Posterior vena cava (tissue), 2 donors: Measurements from ENCODE around the gene GDPD5. TPM values are rescaled to one million over a fixed set of nuclear protein-coding genes. Genes with fewer than 3 reads are reported as not detected.

Experiments used
- DNase-seq: peaks from one replicate; pipeline ENCODE4 v3.0.0-alpha.2; 2020; ENCODE audit warnings: low spot score
- intact Hi-C, 2 donors: fragments of 100-400 bp; cut with DNase I; formaldehyde crosslinking; loops; one replicate each; pipeline versions ENCODE4 v1.14.1 to v1.14.2; 2022 to 2023
- total RNA-seq, 2 donors: library from RNA; stranded (reverse); fragmentation: NEBNext Ultra II Directional; extraction: Animal tissue kit (Norgen Biotek cat#: 25700); gene quantifications; one replicate each; pipeline ENCODE4 v1.2.1, GENCODE V29; 2021
- donor health status: DM: yes; HTN: yes; CAD: no.
- donor health status: DM: yes; HTN: yes; CAD: no.

Gene GDPD5
- total RNA-seq, 2 donors from 2014 or later = 30.1 to 37.5 TPM

DNA sequence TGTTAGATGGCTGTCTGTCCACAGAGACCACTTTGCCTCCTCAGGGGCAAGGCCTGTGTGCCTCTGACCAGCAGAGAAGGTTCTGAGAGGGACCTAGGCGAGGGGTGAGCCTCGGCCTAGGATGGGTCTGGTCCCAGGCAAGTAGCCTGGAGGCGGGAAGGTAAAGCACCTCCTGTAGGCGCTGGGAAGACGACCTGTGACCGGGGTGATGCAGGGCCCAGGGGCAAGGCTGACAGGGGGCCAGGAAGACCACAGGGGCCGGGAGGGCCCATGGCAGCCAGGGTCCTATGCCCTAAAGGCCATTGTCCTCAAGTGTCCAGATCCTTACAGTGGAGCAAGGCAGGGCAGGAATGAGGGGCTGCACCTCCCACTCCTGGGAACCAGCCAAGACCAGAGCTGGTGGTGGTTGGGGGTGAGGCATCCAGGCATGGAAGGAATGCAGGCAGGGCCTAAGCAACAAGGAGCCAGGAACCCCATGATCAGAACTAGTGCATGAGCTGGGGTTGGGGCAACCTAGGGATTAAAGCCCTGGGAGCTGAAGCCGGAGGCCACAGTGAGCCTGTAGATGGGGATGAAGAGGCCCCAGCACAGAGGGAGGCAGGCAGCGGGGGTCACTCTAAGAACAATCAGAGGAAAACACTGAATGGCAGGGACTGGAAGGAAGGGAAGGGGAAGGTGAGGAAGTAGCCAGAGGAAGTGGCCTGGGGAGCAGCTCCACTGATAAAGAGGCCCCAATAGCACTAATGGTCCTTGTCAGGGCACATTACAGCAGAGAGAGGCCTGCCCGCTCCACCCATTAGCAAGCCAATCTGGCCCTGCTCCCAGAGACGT lies 59.8 kb downstream of the GDPD5 start:
- intact Hi-C loops = no loop called here
- no peak for DNase-seq

DNA sequence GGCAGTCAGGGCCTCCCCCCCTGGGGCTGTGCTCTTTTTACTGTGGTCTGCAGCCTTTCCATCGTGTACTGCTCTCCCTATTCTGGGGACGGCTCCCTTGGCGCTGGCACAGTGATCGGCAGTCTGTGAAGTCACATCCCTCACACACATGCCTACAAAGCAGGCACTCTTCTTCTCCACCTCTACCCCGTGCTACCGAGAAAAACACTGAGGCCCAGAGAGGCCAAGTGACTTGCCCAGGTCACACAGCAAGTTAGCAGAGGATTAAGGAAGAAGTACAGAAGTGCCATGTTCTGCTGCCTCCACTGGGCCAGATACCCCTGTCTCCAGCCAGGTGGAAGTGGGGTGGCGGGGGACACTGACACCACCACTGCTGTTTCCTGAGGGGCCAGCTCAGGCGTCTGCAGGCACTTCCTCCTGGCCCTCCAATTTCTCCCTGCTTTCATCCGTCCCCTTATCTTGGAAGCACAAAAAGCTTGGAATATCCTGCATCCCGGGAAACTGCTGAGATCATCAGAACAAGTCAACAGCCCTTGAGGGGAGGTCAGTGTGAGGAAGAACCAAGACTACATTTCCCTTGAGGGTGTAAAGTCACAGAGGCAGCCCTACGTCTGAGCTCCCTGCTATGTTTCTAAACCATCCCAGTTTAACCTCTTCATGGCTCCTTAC lies 62.5 kb downstream of the GDPD5 start:
- intact Hi-C loops = no loop called here
- no peak for DNase-seq

DNA sequence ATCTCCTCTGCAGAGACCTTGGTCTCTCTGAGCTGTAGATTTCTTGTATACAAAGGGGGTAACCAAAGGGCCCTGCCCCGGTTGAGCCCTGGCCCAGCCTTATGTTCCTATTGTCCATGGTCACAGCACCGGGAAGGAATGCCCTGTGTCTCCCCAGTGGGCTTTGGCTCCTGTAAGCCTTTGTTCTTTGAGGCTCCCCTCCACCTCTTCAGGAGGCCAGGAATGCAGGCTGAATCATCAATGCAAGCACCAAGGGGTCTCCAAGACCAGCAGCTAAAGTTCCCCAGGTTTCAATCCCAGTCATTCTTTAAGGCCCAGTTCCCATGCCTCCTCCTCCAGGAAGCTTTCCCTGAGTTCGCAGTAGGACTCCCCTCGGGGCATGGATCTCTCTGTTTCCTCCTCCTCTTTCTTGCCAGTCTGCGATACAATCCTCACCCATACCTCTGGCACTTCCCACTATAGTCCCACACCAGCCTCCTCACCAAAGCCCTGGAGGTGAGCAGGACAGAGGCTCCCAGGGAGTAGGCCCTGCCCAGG lies 63.6 kb downstream of the GDPD5 start:
- DNase-seq = no peak
- intact Hi-C loops = no loop called here

DNA sequence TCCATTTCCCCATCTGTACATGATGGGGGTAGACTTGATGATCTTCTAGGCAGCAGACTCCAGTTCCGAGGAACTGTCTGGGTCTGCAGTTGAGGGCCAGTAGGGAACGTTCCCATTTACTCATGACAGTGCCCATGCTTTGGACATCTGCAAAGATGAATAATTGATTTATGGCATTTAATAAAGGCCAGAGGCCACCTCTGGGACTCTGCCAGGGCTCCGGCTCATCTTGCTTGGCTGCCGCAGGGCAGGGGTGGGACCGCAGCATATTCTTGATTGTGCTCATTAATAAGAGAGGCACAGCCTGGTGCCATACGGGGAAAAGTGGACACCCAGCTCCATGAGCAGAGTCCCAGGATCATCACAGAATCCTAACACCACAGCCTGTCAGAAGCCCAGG lies 64.6 kb downstream of the GDPD5 start:
- intact Hi-C loops = no loop called here
- no peak for DNase-seq

DNA sequence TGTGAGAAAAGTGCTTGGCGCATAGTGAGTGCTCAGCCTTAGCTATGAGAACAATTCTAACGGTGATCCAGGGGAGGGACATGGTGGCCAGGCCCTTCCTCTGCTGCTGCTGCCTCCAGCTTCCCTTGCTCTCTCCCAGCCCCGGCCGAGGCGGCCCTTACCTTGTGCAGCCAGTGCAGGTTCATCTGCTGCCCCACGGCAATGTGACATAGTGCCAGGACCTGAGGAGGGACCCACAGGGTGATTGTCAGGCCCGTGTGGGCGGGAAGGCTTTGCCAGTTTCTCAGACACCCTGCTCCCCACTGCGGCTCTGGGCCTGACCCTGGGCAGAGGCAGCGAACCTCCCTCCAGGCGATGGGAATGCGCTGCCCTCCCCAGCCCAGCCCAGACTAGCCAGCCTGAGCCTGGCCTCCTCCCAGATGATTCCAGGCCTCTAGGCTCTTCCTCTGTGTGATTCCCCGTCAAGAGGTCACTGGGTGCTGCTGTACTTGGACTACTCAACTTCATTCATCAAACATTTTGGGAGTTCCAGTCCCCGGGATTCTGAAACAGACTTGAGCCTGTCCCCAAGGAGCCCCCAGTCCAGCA lies 69.1 kb downstream of the GDPD5 start:
- intact Hi-C loops = no loop called here
- no peak for DNase-seq

DNA sequence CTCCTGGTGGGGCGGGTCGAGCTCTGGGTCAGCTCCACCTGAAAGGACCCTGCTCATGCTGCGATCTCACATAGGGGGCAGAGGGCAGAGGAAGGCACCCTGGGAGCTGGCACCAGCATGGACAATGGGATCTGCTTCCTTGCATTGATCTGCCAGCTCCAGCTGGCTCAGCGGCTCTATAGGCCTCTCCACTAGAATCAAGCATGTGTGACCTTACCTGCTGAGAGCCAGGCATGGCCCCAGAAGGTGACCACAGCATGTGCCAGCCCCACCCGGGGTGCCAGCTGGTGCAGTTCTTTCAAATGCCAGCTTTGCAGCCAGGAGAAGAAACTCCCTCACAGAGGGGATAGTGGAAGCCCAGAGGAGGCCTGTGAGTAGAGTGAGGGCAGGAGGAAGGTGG lies 70.8 kb downstream of the GDPD5 start:
- intact Hi-C loops = no loop called here
- DNase-seq = no peak

DNA sequence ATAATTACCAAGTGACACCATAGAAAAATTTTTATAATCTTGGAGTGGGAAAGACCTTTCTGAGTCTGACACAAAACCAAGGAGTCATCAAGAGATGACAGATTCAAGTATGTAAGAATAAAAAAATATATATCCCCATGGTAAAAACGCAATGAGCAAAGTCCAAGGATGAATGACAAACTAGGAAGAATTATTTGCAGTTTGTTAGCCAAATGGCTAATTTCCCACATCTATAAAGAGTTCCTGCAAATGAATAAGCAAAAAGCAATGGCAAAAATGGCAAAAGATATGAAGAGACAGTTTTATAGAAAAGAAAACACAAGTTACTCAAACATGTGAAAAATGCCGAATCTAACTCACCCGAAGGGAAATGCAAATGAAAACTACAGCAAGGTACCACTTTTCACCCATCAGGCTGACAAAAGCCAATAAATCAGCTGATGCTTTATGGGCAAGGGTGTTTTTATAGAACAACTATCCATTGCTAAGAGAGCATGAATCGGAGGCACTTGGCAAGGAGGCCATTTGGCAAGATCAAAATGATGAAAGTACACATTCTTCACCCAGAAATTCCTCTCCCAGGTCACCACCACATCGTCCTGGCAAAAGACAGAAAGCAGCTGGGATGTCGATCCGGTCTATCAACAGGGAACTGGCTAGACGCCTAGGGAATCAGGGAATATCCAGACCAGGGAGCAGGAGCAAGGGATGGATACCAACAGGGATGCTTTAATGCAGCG lies 71.7 kb downstream of the GDPD5 start:
- DNase-seq = no peak
- intact Hi-C loops = no loop called here

DNA sequence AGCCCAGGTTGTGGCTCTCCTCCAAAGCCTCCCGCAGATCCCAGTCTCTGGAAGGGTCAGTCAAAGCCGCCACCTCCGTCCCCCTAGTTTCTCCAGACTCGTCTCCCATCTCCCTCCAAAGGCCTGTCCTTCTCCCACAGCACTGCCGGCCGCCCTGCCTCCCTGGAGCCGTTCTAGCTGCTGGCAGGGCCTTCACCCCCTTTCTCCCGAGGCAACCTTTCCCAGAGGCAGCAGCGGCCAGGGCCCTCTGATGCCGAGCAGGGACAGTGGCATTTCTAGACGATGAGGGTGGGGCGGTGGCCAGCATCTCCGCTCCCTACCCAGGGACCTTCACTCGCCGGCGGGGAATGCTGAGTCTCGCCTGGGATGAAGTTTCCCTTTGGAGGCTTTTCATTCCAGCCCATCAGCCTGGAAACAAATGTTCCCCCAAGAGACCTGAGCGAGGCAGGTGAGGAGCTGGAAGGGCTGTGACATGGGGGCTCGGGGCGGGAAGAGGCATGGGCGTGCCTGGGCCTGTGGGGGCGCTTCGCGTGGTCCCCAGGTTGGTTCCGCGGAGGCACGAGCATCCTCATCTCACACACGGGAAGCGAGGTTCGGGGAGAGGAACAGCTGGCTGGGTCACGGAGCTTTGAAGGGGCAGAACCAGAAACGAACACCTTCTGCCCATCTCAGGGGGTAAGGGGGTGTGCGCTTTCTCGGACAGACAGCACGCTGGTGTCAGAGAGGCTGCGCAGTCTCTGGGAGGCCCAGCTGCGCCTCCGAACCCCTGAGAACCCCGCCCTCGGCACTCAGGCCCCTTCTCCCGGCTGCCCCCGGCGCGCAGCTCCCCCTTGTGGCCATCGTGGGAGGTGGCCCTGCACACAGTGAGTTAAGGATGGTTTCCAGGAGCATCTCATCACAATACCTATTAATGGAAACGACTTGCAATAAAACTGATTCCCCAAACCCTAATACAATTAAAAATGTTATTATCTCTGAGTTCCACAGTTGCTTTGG lies 74.6 kb downstream of the GDPD5 start:
- DNase-seq = no peak
- intact Hi-C loops = no loop called here

DNA sequence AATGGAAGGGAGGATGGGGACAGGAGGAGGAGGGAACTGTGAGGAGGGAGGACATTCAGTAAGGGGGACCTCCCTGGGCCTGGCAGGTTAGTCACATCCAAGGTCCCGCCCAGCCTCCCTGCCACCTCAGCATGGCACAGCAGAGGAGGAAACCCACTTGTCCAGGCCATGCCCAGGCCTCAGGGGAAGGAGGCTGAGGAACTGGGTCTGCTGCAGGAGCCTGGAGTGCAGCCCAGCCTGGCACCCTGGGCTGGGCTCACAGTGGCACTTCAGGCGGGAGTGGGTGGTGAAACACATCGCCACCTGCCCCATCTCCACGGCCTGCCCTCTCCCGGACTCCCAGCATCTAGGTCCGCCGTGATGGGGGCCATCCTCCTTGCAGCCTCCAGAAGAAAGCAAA lies 75.5 kb downstream of the GDPD5 start:
- intact Hi-C loops = no loop called here
- no peak for DNase-seq

DNA sequence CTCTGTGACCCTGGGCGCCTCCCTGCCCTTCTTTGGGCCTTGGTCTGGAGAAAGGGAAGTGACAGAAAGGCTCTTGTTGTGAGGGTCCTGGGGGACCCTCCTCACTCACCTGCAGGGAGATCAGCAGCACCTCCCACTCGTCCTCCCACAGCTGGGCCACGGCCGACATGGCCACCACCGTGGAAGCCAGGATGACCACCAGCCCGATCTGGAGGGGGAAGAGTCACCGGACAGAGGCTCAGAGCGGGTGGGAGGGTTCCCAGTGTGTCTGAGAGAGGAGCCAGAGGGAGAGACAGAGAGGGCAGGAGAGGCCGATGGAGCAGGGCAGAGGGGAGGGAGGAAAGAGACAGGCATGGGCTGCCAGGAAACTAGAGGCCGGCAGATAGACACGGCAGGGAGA lies 76.0 kb downstream of the GDPD5 start:
- no peak for DNase-seq
- intact Hi-C loops = loop anchor here in 1 of 2 donors (5.0 kb wide), 1 partner anchor 83 kb away; no protein-coding TSS in a partner anchor

DNA sequence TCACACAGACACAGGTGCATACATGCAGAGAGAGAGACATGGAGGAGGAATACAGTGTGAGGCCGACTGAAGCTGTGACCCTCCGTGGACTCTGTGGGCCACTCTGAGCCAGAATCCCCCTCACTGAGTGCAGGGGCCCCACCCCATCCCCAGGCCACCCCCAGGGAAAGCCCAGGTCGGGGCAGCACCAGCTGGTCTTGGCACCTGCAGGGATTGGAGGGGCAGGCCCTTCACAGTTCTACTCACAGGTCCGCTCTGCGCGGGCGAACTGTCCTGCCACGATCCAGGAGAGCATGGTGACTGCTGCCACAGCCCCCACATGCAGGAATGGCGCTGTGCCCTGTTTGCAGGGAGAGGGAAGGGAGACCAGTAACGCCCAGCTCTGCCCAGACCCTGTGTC lies 76.5 kb downstream of the GDPD5 start:
- intact Hi-C loops = loop anchor here in 1 of 2 donors (5.0 kb wide), 1 partner anchor 83 kb away; no protein-coding TSS in a partner anchor

DNA sequence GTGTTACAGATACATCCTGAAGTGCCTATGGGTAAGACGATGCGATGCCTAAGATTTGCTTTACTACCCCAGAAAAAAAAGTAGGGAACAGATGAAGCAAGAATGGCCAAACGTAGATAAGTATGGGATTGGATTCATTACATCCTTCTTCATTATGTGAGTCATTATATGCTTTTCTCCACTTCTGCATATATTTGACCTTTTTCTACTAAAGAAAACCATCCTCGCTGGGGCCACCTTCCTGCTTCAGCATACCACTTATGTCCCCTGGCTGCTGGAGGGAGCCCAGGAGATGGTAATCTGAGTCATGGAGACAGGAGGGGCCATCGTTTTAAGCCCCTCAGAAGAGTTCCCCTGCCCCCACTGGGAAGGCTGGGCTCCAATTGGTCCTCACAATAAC lies 78.3 kb downstream of the GDPD5 start:
- intact Hi-C loops = loop anchor here in 1 of 2 donors (5.0 kb wide), 1 partner anchor 85 kb away; no protein-coding TSS in a partner anchor
- no peak for DNase-seq

More for the DNA sequence above, 76.5 kb downstream of the GDPD5 start:
- DNase-seq = no peak

DNA sequence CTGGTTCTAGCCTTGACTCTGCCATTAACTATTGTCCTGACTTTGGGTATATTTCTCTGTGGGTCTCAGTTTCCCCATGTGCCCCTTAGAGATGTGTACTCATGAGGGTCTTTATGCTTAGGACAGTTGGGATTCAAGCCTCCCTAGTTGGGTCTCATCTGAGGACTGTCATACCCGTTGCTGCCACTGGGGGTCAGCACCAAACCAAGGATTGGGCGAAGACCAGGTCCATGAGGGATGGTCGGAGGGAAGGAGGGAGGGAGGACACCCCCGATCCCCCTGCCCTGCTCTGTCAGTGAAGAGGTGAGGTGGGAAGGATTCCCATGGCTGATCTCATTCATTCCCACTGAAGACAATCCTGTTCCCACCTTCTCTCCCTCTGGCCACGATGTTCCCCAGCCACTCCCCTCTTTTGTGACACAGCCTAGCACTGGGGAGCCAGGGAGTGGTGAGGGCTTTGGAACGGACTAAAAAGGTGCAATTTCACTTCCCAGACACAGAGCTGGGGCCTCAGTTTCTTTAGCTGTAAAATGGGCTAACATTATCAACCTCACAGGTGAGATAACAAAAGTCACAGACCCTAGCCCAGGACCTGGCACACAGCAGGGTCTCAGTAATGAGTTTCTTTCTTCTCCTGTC lies 80.3 kb downstream of the GDPD5 start:
- intact Hi-C loops = loop anchor here (2.0 to 5.0 kb wide), 2 partner anchors 85 to 87 kb away; no protein-coding TSS in a partner anchor
- peak; percentile 87 for DNase-seq

DNA sequence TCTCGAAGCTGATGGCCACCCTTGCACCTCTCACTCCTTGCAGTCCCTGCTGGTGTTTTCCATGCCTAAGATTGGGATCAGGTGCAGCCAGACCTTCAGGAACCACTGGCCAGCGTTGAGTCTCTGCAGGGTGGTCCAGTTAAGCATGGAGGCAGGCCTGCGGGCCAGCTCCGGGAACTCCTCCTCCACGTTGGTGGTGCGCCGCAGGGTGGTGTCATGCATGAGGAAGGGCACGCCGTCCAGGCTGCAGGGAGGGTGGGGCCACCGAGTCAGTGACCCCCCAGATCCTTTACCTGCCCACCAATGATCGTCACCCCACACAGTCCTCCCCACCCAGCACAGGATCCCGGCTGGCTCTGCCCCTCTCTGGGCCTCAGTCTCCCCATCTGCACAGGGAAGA lies 82.7 kb downstream of the GDPD5 start:
- peak; percentile 78 for DNase-seq
- intact Hi-C loops = no loop called here

DNA sequence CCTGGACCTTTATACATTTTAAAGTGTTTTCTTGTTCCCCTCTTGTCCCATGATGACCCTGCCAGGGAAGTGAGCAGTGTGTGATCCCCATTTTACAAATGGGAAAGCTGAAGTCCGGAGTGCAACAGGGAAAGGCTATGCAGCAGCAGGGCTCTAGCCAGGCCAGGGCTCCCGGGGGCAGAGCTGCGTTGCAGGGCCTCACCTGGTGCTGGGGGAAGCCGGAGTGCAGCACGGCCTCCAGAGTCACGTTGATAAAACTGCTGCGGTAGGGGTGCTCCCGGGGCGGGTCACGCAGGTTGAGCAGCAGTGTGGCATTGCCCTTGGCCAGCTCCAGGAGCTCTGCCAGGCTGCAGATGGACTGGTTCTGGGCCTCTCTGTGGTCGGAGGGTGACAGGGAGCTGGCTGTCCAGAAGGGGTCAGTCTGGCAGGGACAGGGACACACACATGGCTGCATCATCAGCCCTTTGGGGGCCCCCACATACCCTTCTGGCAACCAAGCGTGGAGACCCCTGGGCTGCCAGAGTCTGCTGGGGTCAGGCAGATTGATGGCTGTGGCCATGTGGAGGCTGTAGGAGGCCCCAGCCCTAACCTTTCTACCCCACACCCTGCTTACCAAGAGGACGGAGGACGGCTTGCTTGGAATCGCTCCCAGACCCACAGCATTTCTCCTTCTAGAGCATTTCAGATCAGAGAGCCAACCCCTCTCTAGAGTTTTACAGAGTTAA lies 83.4 kb downstream of the GDPD5 start:
- DNase-seq = peak; percentile 77
- intact Hi-C loops = no loop called here

DNA sequence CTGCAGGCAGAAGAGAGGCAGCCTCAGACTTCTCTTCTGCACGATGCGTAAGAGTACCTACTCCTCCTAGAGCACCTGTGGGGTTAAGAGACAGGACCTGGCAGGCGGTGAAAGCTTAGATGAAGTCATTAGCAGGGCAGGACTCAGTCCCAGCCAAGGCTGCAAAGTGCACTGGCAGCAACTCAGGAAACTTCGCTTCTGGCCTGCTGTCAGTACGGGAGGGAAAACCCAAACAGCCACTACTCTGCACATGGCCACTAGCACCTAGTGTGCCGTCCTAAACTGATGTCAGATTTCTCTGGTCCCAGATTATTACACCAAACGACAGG lies 84.0 kb downstream of the GDPD5 start:
- intact Hi-C loops = no loop called here

More for the DNA sequence above, 84.0 kb downstream of the GDPD5 start:
- no peak for DNase-seq
